ENCODE data around the gene TEAD4. TPM values are rescaled to one million over a fixed set of nuclear protein-coding genes. Genes with fewer than 3 reads are reported as not detected.

Gene TEAD4
- 17.5 and 33.8 TPM in 2 replicates for total RNA-seq (2022)
- percentile 51 among the genes with signal in this experiment for Bru-seq, nascent RNA
- BruChase-seq, experiment 1, labeled RNA remaining after a 6-hour chase = percentile 49 among the genes with signal in this experiment
- percentile 50 among the genes with signal in this experiment for BruChase-seq, experiment 2, labeled RNA remaining after a 2-hour chase
- long read RNA-seq, transcript TEAD4-202 (13 exons, 1,690 nt) = major isoform, 21 of 40 reads
- long read RNA-seq, partial matches to known transcripts = 13 of 40 reads
- long read RNA-seq, other reads (novel, unspliced or antisense) = 6 of 40 reads

DNA sequence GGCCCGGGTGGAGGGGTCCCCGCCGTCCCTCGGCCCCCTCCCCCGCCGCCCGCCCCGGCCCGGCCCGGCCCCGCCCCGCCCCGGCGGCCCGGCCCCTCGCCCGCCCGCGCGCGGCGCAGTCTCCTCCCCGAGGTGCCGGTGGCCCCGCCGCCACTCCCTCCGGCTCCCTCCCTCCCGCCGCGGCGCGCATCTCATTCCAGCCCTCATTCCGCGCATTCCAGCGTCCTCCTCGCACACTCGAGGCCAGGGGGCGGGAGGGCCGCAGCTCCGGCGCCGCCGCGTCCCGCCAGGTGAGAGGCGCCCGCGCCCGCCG, at the start of gene TEAD4:
TSS of gene TEAD4 (plus strand) at position 206 of the 313 bp plus-strand sequence.
- Mint-ChIP-seq H3K9me3 (ENCODE audit: unreplicated experiment) (no peaks in the 10 kb centered on the region), H3K27ac (ENCODE audit: low read depth, unreplicated experiment) (peak within 1 kb of the TSS; percentile 69), H3K27me3 (ENCODE audit: insufficient read depth, unreplicated experiment) (no peaks in the 10 kb centered on the region), H3K4me1 (ENCODE audit: insufficient read depth, unreplicated experiment) (peaks cover 14% of the 10 kb centered on the region), H3K36me3 (ENCODE audit: insufficient read depth, unreplicated experiment) (peaks cover 14% of the 10 kb centered on the region), H3K4me3 (ENCODE audit: unreplicated experiment) (peak within 1 kb of the TSS; percentile 82)
- no TSS peak for BruUV-seq (replicated peaks)
- intact Hi-C loops (cut with micrococcal nuclease) = no loop called here
- TF ChIP-seq CTCF (IDR thresholded peaks at IDR 0.05; ENCODE audit: unreplicated experiment) = no peak
- peak; percentile 75 for DNase-seq (ENCODE audit: unreplicated experiment)
- CTCF ChIA-PET = interaction anchor here (1.2 kb wide), 2 partner anchors 43 to 105 kb away, joined by 3 to 5 read pairs; no protein-coding TSS in a partner anchor
- POLR2A ChIA-PET = interaction anchor here (1.0 to 1.2 kb wide), 4 partner anchors 14 to 81 kb away, joined by 3 to 6 read pairs (median 5); partner anchors contain the start of gene TULP3

GRCh38 chr12:2912216-2912575, 47.0 kb upstream of the TEAD4 start:
- Mint-ChIP-seq H3K27ac (ENCODE audit: low read depth, unreplicated experiment) (no peak overlapping the region), H3K4me3 (ENCODE audit: unreplicated experiment) (no peak overlapping the region), H3K4me1 (ENCODE audit: insufficient read depth, unreplicated experiment) (no peaks in the 10 kb centered on the region), H3K27me3 (ENCODE audit: insufficient read depth, unreplicated experiment) (no peaks in the 10 kb centered on the region), H3K9me3 (ENCODE audit: unreplicated experiment) (no peaks in the 10 kb centered on the region), H3K36me3 (ENCODE audit: insufficient read depth, unreplicated experiment) (peaks cover 61% of the 10 kb centered on the region)
- intact Hi-C loops (cut with micrococcal nuclease) = no loop called here
- ChIA-PET CTCF (interaction anchor here (0.5 to 1.5 kb wide), 4 partner anchors 10 to 59 kb away, joined by 3 to 5 read pairs (median 3); no protein-coding TSS in a partner anchor), POLR2A (interaction anchor here (0.7 kb wide), 1 partner anchor 15 kb away, joined by 3 read pairs; no protein-coding TSS in a partner anchor)
- TF ChIP-seq CTCF (IDR thresholded peaks at IDR 0.05; ENCODE audit: unreplicated experiment) = no peak
- DNase-seq (ENCODE audit: unreplicated experiment) = no peak
- no TSS peak for BruUV-seq (replicated peaks)

- intact Hi-C loops (cut with micrococcal nuclease) = no loop called here
- POLR2A ChIA-PET = no interaction called here
- H3K9me3 Mint-ChIP-seq (ENCODE audit: unreplicated experiment) = no peaks in the 10 kb centered on the region
- H3K4me3 Mint-ChIP-seq (ENCODE audit: unreplicated experiment) = no peak overlapping the region
- no peaks in the 10 kb centered on the region for H3K27me3 Mint-ChIP-seq (ENCODE audit: insufficient read depth, unreplicated experiment)
- TF ChIP-seq CTCF (IDR thresholded peaks at IDR 0.05; ENCODE audit: unreplicated experiment) = no peak
- H3K36me3 Mint-ChIP-seq (ENCODE audit: insufficient read depth, unreplicated experiment) = peaks cover 68% of the 10 kb centered on the region
- DNase-seq (ENCODE audit: unreplicated experiment) = no peak
- no peak overlapping the region for H3K27ac Mint-ChIP-seq (ENCODE audit: low read depth, unreplicated experiment)
- H3K4me1 Mint-ChIP-seq (ENCODE audit: insufficient read depth, unreplicated experiment) = peaks cover 5% of the 10 kb centered on the region
- BruUV-seq (replicated peaks) = no TSS peak
- CTCF ChIA-PET = no interaction called here
Measured at GRCh38 chr12:2919249-2919648, 39.9 kb upstream of the TEAD4 start.

DNA sequence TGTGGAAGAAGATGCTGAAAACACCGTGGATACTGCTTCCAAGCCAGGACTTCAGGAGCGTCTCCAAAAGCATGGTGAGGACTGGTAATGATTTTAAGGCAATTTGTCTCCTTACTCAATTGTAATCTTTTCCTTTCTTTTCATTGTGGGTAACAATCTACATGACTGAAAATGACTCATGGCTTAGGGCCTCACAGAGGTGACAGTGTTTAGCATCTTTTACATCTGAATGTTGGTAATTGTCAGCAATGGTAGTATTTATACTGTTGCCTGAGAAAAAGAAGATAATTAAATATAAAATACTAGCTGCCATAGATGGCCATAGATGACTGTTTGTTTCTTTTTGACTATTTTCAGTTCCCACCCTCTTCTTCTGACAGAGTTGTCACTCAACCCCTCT, 36.9 kb upstream of the TEAD4 start:
- TF ChIP-seq CTCF (IDR thresholded peaks at IDR 0.05; ENCODE audit: unreplicated experiment) = no peak
- Mint-ChIP-seq H3K36me3 (ENCODE audit: insufficient read depth, unreplicated experiment) (peaks cover 71% of the 10 kb centered on the region), H3K9me3 (ENCODE audit: unreplicated experiment) (no peaks in the 10 kb centered on the region), H3K4me1 (ENCODE audit: insufficient read depth, unreplicated experiment) (peaks cover 5% of the 10 kb centered on the region), H3K4me3 (ENCODE audit: unreplicated experiment) (no peak overlapping the region), H3K27me3 (ENCODE audit: insufficient read depth, unreplicated experiment) (no peaks in the 10 kb centered on the region), H3K27ac (ENCODE audit: low read depth, unreplicated experiment) (no peak overlapping the region)
- no TSS peak for BruUV-seq (replicated peaks)
- no peak for DNase-seq (ENCODE audit: unreplicated experiment)
- ChIA-PET CTCF (interaction anchor here (0.5 to 1.3 kb wide), 3 partner anchors 10 to 336 kb away, joined by 3 read pairs; no protein-coding TSS in a partner anchor), POLR2A (interaction anchor here (0.6 to 0.7 kb wide), 2 partner anchors 55 to 136 kb away, joined by 3 read pairs; no protein-coding TSS in a partner anchor)
- intact Hi-C loops (cut with micrococcal nuclease) = no loop called here
